ENCODE measurements around the gene SEMG2. TPM values are rescaled to one million over a fixed set of nuclear protein-coding genes. Genes with fewer than 3 reads are reported as not detected.

The SEMG2 gene
- total RNA-seq, 1 experiment from 2014 or later, result not detected

DNA sequence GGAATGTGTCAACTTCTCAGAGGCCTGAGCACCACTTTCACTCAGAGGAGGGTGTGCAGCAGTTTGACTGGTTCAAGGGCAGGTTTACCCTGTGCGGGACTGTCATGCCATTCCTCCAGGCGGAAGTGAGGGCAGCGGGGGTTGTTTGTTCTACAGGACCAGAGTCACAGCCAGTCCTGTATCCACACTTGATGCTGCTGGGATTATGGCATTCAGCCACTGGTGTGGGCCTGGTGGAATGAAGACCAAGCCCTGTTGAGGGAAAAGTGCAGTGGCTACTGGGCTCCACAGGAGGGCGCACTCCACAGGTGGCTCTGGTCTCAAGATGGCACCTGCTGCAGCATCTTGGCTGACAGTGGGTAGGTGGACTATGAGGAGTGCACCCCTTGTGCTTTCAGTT lies 14.8 kb downstream of the SEMG2 start:
- TF ChIP-seq EZH2 (IDR thresholded peaks at IDR 0.05; ENCODE audit: low read length, unreplicated experiment) (no peak), EZH2phosphoT487 (IDR thresholded peaks at IDR 0.05; ENCODE audit: borderline replicate concordance, low read length) (no peak)
- TF ChIP-seq, protein P1, sequence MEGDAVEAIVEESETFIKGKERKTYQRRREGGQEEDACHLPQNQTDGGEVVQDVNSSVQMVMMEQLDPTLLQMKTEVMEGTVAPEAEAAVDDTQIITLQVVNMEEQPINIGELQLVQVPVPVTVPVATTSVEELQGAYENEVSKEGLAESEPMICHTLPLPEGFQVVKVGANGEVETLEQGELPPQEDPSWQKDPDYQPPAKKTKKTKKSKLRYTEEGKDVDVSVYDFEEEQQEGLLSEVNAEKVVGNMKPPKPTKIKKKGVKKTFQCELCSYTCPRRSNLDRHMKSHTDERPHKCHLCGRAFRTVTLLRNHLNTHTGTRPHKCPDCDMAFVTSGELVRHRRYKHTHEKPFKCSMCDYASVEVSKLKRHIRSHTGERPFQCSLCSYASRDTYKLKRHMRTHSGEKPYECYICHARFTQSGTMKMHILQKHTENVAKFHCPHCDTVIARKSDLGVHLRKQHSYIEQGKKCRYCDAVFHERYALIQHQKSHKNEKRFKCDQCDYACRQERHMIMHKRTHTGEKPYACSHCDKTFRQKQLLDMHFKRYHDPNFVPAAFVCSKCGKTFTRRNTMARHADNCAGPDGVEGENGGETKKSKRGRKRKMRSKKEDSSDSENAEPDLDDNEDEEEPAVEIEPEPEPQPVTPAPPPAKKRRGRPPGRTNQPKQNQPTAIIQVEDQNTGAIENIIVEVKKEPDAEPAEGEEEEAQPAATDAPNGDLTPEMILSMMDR (conservative IDR thresholded peaks at IDR 0.05; ENCODE audit: low read depth, low read length), result peak; percentile 91
- H3K27me3 ChIP-seq (ENCODE audit: low read length), result no peaks in the 10 kb centered on the region
- H4K20me1 ChIP-seq (ENCODE audit: low read length), result no peaks in the 10 kb centered on the region

DNA sequence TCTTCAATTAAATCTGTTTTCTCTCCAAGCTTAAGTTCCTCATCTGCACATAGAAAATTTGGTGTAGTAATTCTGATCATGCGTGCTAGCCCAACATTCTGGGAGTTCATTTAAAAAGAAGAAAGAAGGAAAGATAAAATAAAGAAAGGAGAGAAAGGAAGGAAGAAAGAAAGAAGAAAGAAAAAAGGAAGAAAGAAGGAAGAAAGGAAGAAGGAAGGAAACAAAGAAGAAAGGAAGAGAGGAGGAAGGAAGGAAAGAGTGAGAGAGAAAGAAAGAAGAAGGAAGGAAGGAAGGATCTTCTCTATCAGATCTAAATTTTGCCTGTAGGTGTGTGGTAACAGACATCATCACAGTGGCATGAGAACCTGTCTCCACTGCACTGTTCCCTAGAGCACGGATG lies 17.0 kb downstream of the SEMG2 start:
- Histone ChIP-seq H3K9me3 (ENCODE audit: low read length) (no peaks in the 10 kb centered on the region), H3K9ac (ENCODE audit: low read length) (no peak overlapping the region), H2AFZ (ENCODE audit: low read length) (no peak overlapping the region), H3K4me2 (ENCODE audit: low read length) (no peak overlapping the region), H3K27me3 (ENCODE audit: low read length) (no peaks in the 10 kb centered on the region), H3K4me3 (ENCODE audit: low read length) (no peak overlapping the region), H3K4me1 (ENCODE audit: insufficient read depth, low read length) (no peaks in the 10 kb centered on the region), H3K36me3 (ENCODE audit: low read depth, low read length) (no peaks in the 10 kb centered on the region), H3K9me2 (replicated peaks; ENCODE audit: low read length) (no peaks in the 10 kb centered on the region), H4K20me1 (ENCODE audit: low read length) (no peaks in the 10 kb centered on the region), H3K27ac (ENCODE audit: low read length) (no peak overlapping the region), H3K79me2 (ENCODE audit: low read length) (no peaks in the 10 kb centered on the region), H3F3A (ENCODE audit: low read length, unreplicated experiment) (no peaks in the 10 kb centered on the region)
- TF ChIP-seq, protein P1 (conservative IDR thresholded peaks at IDR 0.05; ENCODE audit: low read depth, low read length), result no peak
- TF ChIP-seq EZH2 (IDR thresholded peaks at IDR 0.05; ENCODE audit: low read length, unreplicated experiment) (no peak), EZH2phosphoT487 (IDR thresholded peaks at IDR 0.05; ENCODE audit: borderline replicate concordance, low read length) (no peak)
- BruUV-seq (replicated peaks), result no TSS peak
- ChIA-PET POLR2A (ENCODE audit: unreplicated experiment) (no interaction called here), CTCF (interaction anchor here (0.6 kb wide), 1 partner anchor 52 kb away, joined by 3 read pairs; no protein-coding TSS in a partner anchor)
- intact Hi-C loops (cut with micrococcal nuclease), result no loop called here
- no peak for DNase-seq
- ATAC-seq, result no peak

More for the DNA sequence above, 14.8 kb downstream of the SEMG2 start:
- Histone ChIP-seq H3K79me2 (ENCODE audit: low read length) (no peaks in the 10 kb centered on the region), H3K9me3 (ENCODE audit: low read length) (no peaks in the 10 kb centered on the region), H3K4me3 (ENCODE audit: low read length) (no peak overlapping the region), H3K9me2 (replicated peaks; ENCODE audit: low read length) (no peaks in the 10 kb centered on the region), H2AFZ (ENCODE audit: low read length) (no peak overlapping the region), H3K4me2 (ENCODE audit: low read length) (no peak overlapping the region), H3K4me1 (ENCODE audit: insufficient read depth, low read length) (no peaks in the 10 kb centered on the region), H3K36me3 (ENCODE audit: low read depth, low read length) (no peaks in the 10 kb centered on the region), H3K27ac (ENCODE audit: low read length) (no peak overlapping the region), H3K9ac (ENCODE audit: low read length) (no peak overlapping the region), H3F3A (ENCODE audit: low read length, unreplicated experiment) (no peaks in the 10 kb centered on the region)
- CTCF ChIA-PET, result no interaction called here
- intact Hi-C loops (cut with micrococcal nuclease), result no loop called here
- DNase-seq, result peak; percentile 67
- BruUV-seq (replicated peaks), result no TSS peak
- ATAC-seq, result no peak
- POLR2A ChIA-PET (ENCODE audit: unreplicated experiment), result no interaction called here

DNA sequence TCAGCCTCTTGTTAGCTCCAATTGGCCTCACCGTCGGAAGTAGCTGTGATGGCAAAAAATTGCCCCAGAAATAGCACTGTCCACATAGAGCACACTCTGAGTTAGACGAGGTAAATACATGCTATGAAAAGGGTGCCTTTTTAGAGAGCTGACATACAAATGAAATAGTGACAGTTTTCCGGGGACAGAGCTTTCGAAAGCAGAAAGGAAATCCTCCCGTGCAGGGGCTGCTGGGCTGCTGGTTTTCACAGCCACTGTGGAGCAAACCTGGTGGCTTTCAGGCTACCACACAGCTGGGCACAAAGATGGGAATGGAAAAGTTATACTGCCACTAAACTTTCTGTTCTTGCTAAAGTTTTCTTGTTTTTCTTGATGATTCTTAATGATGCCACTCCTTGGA lies 24.9 kb downstream of the SEMG2 start:
- H3F3A ChIP-seq (ENCODE audit: low read length, unreplicated experiment), result no peaks in the 10 kb centered on the region
- no peaks in the 10 kb centered on the region for H3K36me3 ChIP-seq (ENCODE audit: low read depth, low read length)
- H3K27me3 ChIP-seq (ENCODE audit: low read length), result no peaks in the 10 kb centered on the region
- no peaks in the 10 kb centered on the region for H3K79me2 ChIP-seq (ENCODE audit: low read length)
- no peak overlapping the region for H3K4me3 ChIP-seq (ENCODE audit: low read length)
- H3K9me2 ChIP-seq (replicated peaks; ENCODE audit: low read length), result no peaks in the 10 kb centered on the region
- intact Hi-C loops (cut with micrococcal nuclease), result no loop called here
- DNase-seq, result no peak
- no TSS peak for BruUV-seq (replicated peaks)
- ChIA-PET CTCF (no interaction called here), POLR2A (ENCODE audit: unreplicated experiment) (no interaction called here)
- TF ChIP-seq, protein P1 (conservative IDR thresholded peaks at IDR 0.05; ENCODE audit: low read depth, low read length), result no peak
- TF ChIP-seq EZH2 (IDR thresholded peaks at IDR 0.05; ENCODE audit: low read length, unreplicated experiment) (no peak), EZH2phosphoT487 (IDR thresholded peaks at IDR 0.05; ENCODE audit: borderline replicate concordance, low read length) (no peak)
- ATAC-seq, result no peak
- H3K9ac ChIP-seq (ENCODE audit: low read length), result no peak overlapping the region
- H3K27ac ChIP-seq (ENCODE audit: low read length), result no peak overlapping the region
- H2AFZ ChIP-seq (ENCODE audit: low read length), result no peak overlapping the region
- H3K4me1 ChIP-seq (ENCODE audit: insufficient read depth, low read length), result no peaks in the 10 kb centered on the region
- H4K20me1 ChIP-seq (ENCODE audit: low read length), result no peaks in the 10 kb centered on the region
- no peak overlapping the region for H3K4me2 ChIP-seq (ENCODE audit: low read length)
- H3K9me3 ChIP-seq (ENCODE audit: low read length), result no peaks in the 10 kb centered on the region

Data from PC-3 (cell line).